GM12891 (cell line): ENCODE data around the gene IL22RA2.

Source experiments
- PAX5 ChIP-seq: IDR thresholded peaks from 2 replicates; pipeline ENCODE4 v1.6.1; 2011; ENCODE audit warnings: low read length, moderate library complexity, mild to moderate bottlenecking; ENCODE audit not compliant: insufficient read depth, severe bottlenecking
- POLR2A ChIP-seq: IDR thresholded peaks from 2 replicates; pipeline ENCODE4 v1.6.1; 2011; ENCODE audit warnings: low read depth, low read length, control low read depth
- POLR2AphosphoS5 ChIP-seq: IDR thresholded peaks from 2 replicates; pipeline ENCODE4 v1.6.1; 2011; ENCODE audit warnings: low read depth, low read length, control low read depth
- POU2F2 ChIP-seq: IDR thresholded peaks from 2 replicates; pipeline ENCODE4 v1.6.1; 2011; ENCODE audit warnings: low read depth, mild to moderate bottlenecking, control low read depth, low read length, moderate library complexity
- SPI1 ChIP-seq: IDR thresholded peaks from 2 replicates; pipeline ENCODE4 v1.6.1; 2011; ENCODE audit warnings: low read depth, low read length, control low read depth
- TAF1 ChIP-seq: IDR thresholded peaks from 2 replicates; pipeline ENCODE4 v1.6.1; 2011; ENCODE audit warnings: low read depth, low read length, control low read depth

DNA sequence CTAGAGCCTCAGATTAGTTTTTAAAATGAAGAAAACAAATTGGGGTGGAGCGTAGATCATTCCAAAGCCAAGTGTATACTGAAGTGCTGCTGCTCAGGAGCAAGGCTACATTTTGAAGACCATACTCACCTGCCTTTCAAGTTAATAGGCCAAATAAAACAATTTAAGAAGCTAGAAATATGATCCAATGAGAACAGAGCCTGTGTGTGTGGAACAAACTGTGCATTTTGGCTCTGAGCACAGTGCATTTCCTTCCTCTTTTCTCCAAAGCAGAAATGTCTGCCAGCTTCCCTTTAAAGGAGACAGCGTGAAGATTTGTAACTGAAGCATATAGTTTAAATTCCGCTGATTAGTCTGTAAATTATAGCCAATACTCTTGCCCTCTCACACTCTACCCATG is 48.9 kb upstream of the IL22RA2 start:
- TF ChIP-seq POLR2AphosphoS5 (no peak), TAF1 (no peak), POLR2A (no peak), SPI1 (peak; percentile 53; the same call in 1 of the 2 replicates), POU2F2 (no peak), PAX5 (no peak)
